Endodermal cell (in vitro differentiated cells): ENCODE measurements around the gene SERTAD2. TPM values are rescaled to one million over a fixed set of nuclear protein-coding genes. Genes with fewer than 3 reads are reported as not detected.

Source experiments
- DNase-seq: peaks from one replicate; pipeline ENCODE4 v3.0.0-alpha.2; 2017
- H3K27ac ChIP-seq: 2 replicates; pipeline ENCODE4 v1.5.1; 2013; ENCODE audit warnings: mild to moderate bottlenecking, low read depth, low read length, moderate library complexity
- H3K27me3 ChIP-seq: 2 replicates; pipeline ENCODE4 v1.6.1; 2013; ENCODE audit warnings: mild to moderate bottlenecking, low read length, moderate library complexity; ENCODE audit not compliant: insufficient read depth, control insufficient read depth, poor library complexity, severe bottlenecking
- H3K36me3 ChIP-seq: 2 replicates; pipeline ENCODE4 v1.7.0; 2013; ENCODE audit warnings: mild to moderate bottlenecking, low read length, moderate library complexity; ENCODE audit not compliant: control insufficient read depth, insufficient read depth
- H3K4me1 ChIP-seq: one replicate; pipeline ENCODE4 v1.7.0; 2013; ENCODE audit warnings: low read length; ENCODE audit not compliant: control insufficient read depth, insufficient read depth
- H3K4me3 ChIP-seq: 2 replicates; pipeline ENCODE4 v1.5.1; 2013; ENCODE audit warnings: mild to moderate bottlenecking, low read length, moderate library complexity
- H3K9ac ChIP-seq: 2 replicates; pipeline ENCODE4 v1.6.1; 2013; ENCODE audit warnings: mild to moderate bottlenecking, low read length, moderate library complexity; ENCODE audit not compliant: poor library complexity, severe bottlenecking; ENCODE audit errors: extremely low read depth
- H3K9me3 ChIP-seq: 2 replicates; pipeline ENCODE4 v1.6.1; 2013; ENCODE audit warnings: mild to moderate bottlenecking, low read length, moderate library complexity; ENCODE audit not compliant: control insufficient read depth
- H3K27ac Mint-ChIP-seq: 2 replicates; pipeline ENCODE4 v1.8.0; 2020; ENCODE audit warnings: mixed read lengths
- H3K27me3 Mint-ChIP-seq: 2 replicates; pipeline ENCODE4 v1.8.0; 2021; ENCODE audit warnings: mild to moderate bottlenecking, mixed read lengths; ENCODE audit not compliant: insufficient read depth
- H3K36me3 Mint-ChIP-seq: 2 replicates; pipeline ENCODE4 v1.8.0; 2020; ENCODE audit warnings: low read depth, mixed read lengths
- H3K4me1 Mint-ChIP-seq: 2 replicates; pipeline ENCODE4 v1.8.0; 2020; ENCODE audit warnings: mixed read lengths
- H3K4me3 Mint-ChIP-seq: 2 replicates; pipeline ENCODE4 v1.8.0; 2020; ENCODE audit warnings: mild to moderate bottlenecking, moderate library complexity, mixed read lengths
- H3K9me3 Mint-ChIP-seq: 2 replicates; pipeline ENCODE4 v1.8.0; 2020; ENCODE audit warnings: mild to moderate bottlenecking, mixed read lengths
- CTCF ChIP-seq: fragments of 200-600 bp; sonication (generic); conservative IDR thresholded peaks from 2 replicates; pipeline ENCODE4 v1.5.0; 2021; ENCODE audit warnings: antibody characterized with exemption, mild to moderate bottlenecking
- WGBS, 2 experiments: methylation state at CpG; one replicate each; pipeline versions ENCODE4 v1.1.5 to v1.1.7; 2013; ENCODE audit warnings: missing lambda C conversion rate in 2 of 2, mixed read lengths in 1 of 2; ENCODE audit not compliant: insufficient coverage in 1 of 2, insufficient read length in 1 of 2; 5-methylcytosine and 5-hydroxymethylcytosine counted together
- total RNA-seq, 2 donors: library from RNA; stranded (reverse); fragmentation: NEBNext Ultra II Directional in 1 of 2; extraction: Animal tissue kit (Norgen Biotek cat#: 25700) in 1 of 2; gene quantifications; 2 replicates in 1 of 2; 3 replicates in 1 of 2; pipeline ENCODE4 v1.2.1, GENCODE V29; 2021

The SERTAD2 gene
- total RNA-seq, 2 donors from 2014 or later, result 17.1 to 20.3 TPM

- no peaks in the 10 kb centered on the region for H3K27me3 Mint-ChIP-seq
- no peak for TF ChIP-seq CTCF
- peaks cover 22% of the 10 kb centered on the region for H3K4me1 Mint-ChIP-seq
- H3K9me3 ChIP-seq, result peaks cover 13% of the 10 kb centered on the region
- no peak overlapping the region for H3K4me3 ChIP-seq
- H3K36me3 ChIP-seq, result no peaks in the 10 kb centered on the region
- H3K4me1 ChIP-seq, result peaks cover 8% of the 10 kb centered on the region
- no peak overlapping the region for H3K27ac ChIP-seq
- H3K36me3 Mint-ChIP-seq, result peaks cover 6% of the 10 kb centered on the region
- 72 to 94% methylated on average over 2 to 4 of the region's 4 CpGs for WGBS, 2 experiments
- no peak for DNase-seq
- H3K9me3 Mint-ChIP-seq, result peaks cover 8% of the 10 kb centered on the region
- H3K27me3 ChIP-seq, result no peaks in the 10 kb centered on the region
- no peak overlapping the region for H3K9ac ChIP-seq
- no peak overlapping the region for H3K4me3 Mint-ChIP-seq
- H3K27ac Mint-ChIP-seq, result no peak overlapping the region
These were observed 38.7 kb upstream of the SERTAD2 start for GRCh38 chr2:64692401-64692800.

GRCh38 chr2:64688909-64689308 is 35.2 kb upstream of the SERTAD2 start:
- Histone ChIP-seq H3K27ac (no peak overlapping the region), H3K27me3 (no peaks in the 10 kb centered on the region), H3K9me3 (peaks cover 13% of the 10 kb centered on the region), H3K9ac (no peak overlapping the region), H3K4me3 (no peak overlapping the region), H3K36me3 (no peaks in the 10 kb centered on the region), H3K4me1 (peaks cover 4% of the 10 kb centered on the region)
- H3K36me3 Mint-ChIP-seq, result peaks cover 6% of the 10 kb centered on the region
- peaks cover 5% of the 10 kb centered on the region for H3K4me1 Mint-ChIP-seq
- H3K27ac Mint-ChIP-seq, result no peak overlapping the region
- no peaks in the 10 kb centered on the region for H3K27me3 Mint-ChIP-seq
- H3K4me3 Mint-ChIP-seq, result no peak overlapping the region
- no peak for TF ChIP-seq CTCF
- peaks cover 8% of the 10 kb centered on the region for H3K9me3 Mint-ChIP-seq
- DNase-seq, result no peak

- H3K4me1 ChIP-seq, result peaks cover 4% of the 10 kb centered on the region
- peaks cover 5% of the 10 kb centered on the region for H3K4me1 Mint-ChIP-seq
- H3K9me3 Mint-ChIP-seq, result no peaks in the 10 kb centered on the region
- H3K9me3 ChIP-seq, result no peaks in the 10 kb centered on the region
- peaks cover 2% of the 10 kb centered on the region for H3K27me3 Mint-ChIP-seq
- no peaks in the 10 kb centered on the region for H3K36me3 Mint-ChIP-seq
- peak; percentile 55 for DNase-seq
- no peak overlapping the region for H3K27ac Mint-ChIP-seq
- no peak for TF ChIP-seq CTCF
- no peaks in the 10 kb centered on the region for H3K27me3 ChIP-seq
- no peaks in the 10 kb centered on the region for H3K36me3 ChIP-seq
- H3K27ac ChIP-seq, result no peak overlapping the region
- no peak overlapping the region for H3K4me3 Mint-ChIP-seq
- H3K9ac ChIP-seq, result no peak overlapping the region
- 67 to 83% methylated on average over 1 to 5 of the region's 5 CpGs for WGBS, 2 experiments
- H3K4me3 ChIP-seq, result no peak overlapping the region
These were observed 32.7 kb upstream of the SERTAD2 start for GRCh38 chr2:64686283-64686956.
